Heart left ventricle (tissue), 13 donors: ENCODE results near the gene SRD5A2.

Experiments
- CTCF ChIP-seq, 12 donors: fragments of 200-600 bp; sonication (generic) in 4 of 12; IDR thresholded peaks; one replicate each; pipeline versions ENCODE4 v1.5.0 to v1.8.0; 2018 to 2022; ENCODE audit warnings: antibody characterized with exemption in 12 of 12, mild to moderate bottlenecking in 5 of 12
- POLR2A ChIP-seq, 2 donors: fragments of 450-650 bp; IDR thresholded peaks; one replicate each; pipeline ENCODE4 v1.6.1; 2017; ENCODE audit warnings: antibody characterized with exemption in 2 of 2, mild to moderate bottlenecking in 2 of 2, moderate library complexity in 2 of 2
- donor health status: ischemic (EF 13 %, LVEDD 7.1; RV severe dilation, severe dysfunction).
- donor health status: DM: no; HTN: yes; CAD: no.
- donor health status: DM: no; HTN: no; CAD: no.
- donor health status: ischemic (EF 25% LVEDD 6.9; RV normal size, moderate dysfunction).
- donor health status: ischemic (EF 25% LVEDD 5.7; RV mildly dilated, moderate dysfunction).
- donor health status: ischemic (EF 35%, LVEDD 5.7; RV mildly dilated, moderate dysfunction).
- donor health status: nonischemic (EF 11% LVEDD 7.7; RV severe dilation, severe dysfunction).
- donor health status: DM: yes; HTN: yes; CAD: no.
- donor health status: PGD.
- donor health status: ischemic (EF 29% LVEDD 5.4; RV normal size, mild dysfunction).
- donor health status: nonischemic (EF 23%, LVEDD 6.1; RV moderate dilation, normal function).

DNA sequence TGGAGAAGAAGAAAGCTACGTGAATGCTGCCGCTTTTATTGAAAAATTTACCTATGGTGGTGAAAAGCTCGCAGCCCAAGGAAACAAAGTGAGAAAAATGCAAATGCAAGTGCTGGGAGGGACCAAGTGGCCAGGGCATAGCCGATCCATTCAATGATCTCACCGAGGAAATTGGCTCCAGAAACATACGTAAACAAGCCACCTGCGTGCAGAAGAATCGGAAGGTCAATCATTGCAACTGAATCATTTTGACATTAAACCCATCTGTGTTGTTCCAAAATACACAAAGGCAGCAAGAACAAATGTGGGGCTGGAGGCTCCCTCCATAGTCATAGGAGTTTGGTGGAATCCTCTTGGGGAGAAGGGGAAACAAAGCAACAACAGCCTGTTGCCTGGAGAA, 51.5 kb downstream of the SRD5A2 start:
- TF ChIP-seq CTCF (IDR thresholded peaks at IDR 0.05) (no peak), POLR2A (IDR thresholded peaks at IDR 0.05) (no peak)
